ENCODE data around the gene UBL7.

Gene UBL7

DNA sequence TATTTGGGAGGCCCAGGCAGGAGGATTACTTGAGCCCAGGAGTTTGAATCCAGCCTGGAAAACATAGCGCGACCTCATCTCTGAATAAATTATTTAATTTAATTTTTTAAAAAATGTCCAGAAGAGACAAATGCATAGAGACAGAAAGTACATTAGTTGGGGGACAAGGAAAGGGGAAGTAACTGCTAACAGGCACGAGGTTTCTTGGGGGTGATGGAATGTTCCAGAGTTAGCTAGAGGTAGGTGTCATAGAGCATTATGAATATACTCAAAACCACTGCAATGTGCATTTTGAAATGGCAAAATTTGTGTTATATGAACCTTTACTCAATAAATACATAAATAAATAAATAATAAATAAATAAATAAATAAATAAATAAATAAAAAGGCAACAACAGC is 61.9 kb downstream of the UBL7 start:
- H3K27ac ChIP-seq (ENCODE audit: low read length) = no peak overlapping the region
- TF ChIP-seq EZH2phosphoT487 (IDR thresholded peaks at IDR 0.05; ENCODE audit: low read length) (no peak), EZH2 (optimal IDR thresholded peaks at IDR 0.05; ENCODE audit: low read depth, low read length) (no peak)
- TF ChIP-seq, protein P1, sequence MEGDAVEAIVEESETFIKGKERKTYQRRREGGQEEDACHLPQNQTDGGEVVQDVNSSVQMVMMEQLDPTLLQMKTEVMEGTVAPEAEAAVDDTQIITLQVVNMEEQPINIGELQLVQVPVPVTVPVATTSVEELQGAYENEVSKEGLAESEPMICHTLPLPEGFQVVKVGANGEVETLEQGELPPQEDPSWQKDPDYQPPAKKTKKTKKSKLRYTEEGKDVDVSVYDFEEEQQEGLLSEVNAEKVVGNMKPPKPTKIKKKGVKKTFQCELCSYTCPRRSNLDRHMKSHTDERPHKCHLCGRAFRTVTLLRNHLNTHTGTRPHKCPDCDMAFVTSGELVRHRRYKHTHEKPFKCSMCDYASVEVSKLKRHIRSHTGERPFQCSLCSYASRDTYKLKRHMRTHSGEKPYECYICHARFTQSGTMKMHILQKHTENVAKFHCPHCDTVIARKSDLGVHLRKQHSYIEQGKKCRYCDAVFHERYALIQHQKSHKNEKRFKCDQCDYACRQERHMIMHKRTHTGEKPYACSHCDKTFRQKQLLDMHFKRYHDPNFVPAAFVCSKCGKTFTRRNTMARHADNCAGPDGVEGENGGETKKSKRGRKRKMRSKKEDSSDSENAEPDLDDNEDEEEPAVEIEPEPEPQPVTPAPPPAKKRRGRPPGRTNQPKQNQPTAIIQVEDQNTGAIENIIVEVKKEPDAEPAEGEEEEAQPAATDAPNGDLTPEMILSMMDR (IDR thresholded peaks at IDR 0.05; ENCODE audit: low read length) = no peak
- no peak overlapping the region for H3K4me3 ChIP-seq (ENCODE audit: low read length)
- no peaks in the 10 kb centered on the region for H3K9me2 ChIP-seq (replicated peaks; ENCODE audit: insufficient read depth, low read length)
- H3K9ac ChIP-seq (ENCODE audit: low read length) = no peak overlapping the region
- H3K4me2 ChIP-seq (ENCODE audit: low read depth, low read length) = no peak overlapping the region
- H4K20me1 ChIP-seq (ENCODE audit: insufficient read depth, low read length) = no peaks in the 10 kb centered on the region
- H3K27me3 ChIP-seq (replicated peaks; ENCODE audit: insufficient read depth, low read length) = no peaks in the 10 kb centered on the region
- H3K79me2 ChIP-seq (ENCODE audit: low read length) = no peaks in the 10 kb centered on the region
- no peak for DNase-seq
- no peaks in the 10 kb centered on the region for H3K9me3 ChIP-seq (replicated peaks; ENCODE audit: insufficient read depth, low read length)
- no peaks in the 10 kb centered on the region for H3K36me3 ChIP-seq (replicated peaks; ENCODE audit: insufficient read depth, low read length)
- peaks cover 59% of the 10 kb centered on the region for H3K4me1 ChIP-seq (ENCODE audit: low read length)
- H3F3A ChIP-seq (ENCODE audit: insufficient read depth, low read length) = peaks cover 34% of the 10 kb centered on the region
- H2AFZ ChIP-seq (ENCODE audit: low read length) = no peak overlapping the region

DNA sequence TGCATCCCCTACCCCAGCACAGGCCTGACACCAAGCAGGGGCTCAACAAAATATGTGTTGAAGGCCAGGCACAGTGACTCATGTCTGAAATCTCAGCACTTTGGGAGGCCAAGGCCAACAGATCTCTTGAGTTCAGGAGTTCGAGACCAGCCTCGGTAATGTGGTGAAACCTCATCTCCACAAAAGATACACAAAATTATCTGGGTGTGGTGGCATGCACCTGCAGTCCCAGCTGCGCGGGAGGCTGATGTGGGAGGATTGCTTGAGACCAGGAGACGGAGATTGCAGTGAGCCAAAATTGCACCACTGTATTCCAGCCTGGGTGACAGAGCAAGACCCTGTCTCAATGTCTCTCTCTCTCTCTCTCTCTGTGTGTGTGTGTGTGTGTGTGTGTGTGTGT is 62.8 kb downstream of the UBL7 start:
- Histone ChIP-seq H3K36me3 (replicated peaks; ENCODE audit: insufficient read depth, low read length) (no peaks in the 10 kb centered on the region), H3K9me3 (replicated peaks; ENCODE audit: insufficient read depth, low read length) (no peaks in the 10 kb centered on the region), H3K4me3 (ENCODE audit: low read length) (no peak overlapping the region), H3F3A (ENCODE audit: insufficient read depth, low read length) (peaks cover 32% of the 10 kb centered on the region), H3K9me2 (replicated peaks; ENCODE audit: insufficient read depth, low read length) (no peaks in the 10 kb centered on the region), H3K27me3 (replicated peaks; ENCODE audit: insufficient read depth, low read length) (no peaks in the 10 kb centered on the region), H3K79me2 (ENCODE audit: low read length) (no peaks in the 10 kb centered on the region), H3K9ac (ENCODE audit: low read length) (no peak overlapping the region), H3K27ac (ENCODE audit: low read length) (no peak overlapping the region), H4K20me1 (ENCODE audit: insufficient read depth, low read length) (no peaks in the 10 kb centered on the region), H3K4me1 (ENCODE audit: low read length) (peaks cover 52% of the 10 kb centered on the region), H3K4me2 (ENCODE audit: low read depth, low read length) (no peak overlapping the region), H2AFZ (ENCODE audit: low read length) (no peak overlapping the region)
- DNase-seq = no peak
- TF ChIP-seq EZH2 (optimal IDR thresholded peaks at IDR 0.05; ENCODE audit: low read depth, low read length) (no peak), EZH2phosphoT487 (IDR thresholded peaks at IDR 0.05; ENCODE audit: low read length) (no peak)
- TF ChIP-seq, protein P1 (IDR thresholded peaks at IDR 0.05; ENCODE audit: low read length) = no peak

DNA sequence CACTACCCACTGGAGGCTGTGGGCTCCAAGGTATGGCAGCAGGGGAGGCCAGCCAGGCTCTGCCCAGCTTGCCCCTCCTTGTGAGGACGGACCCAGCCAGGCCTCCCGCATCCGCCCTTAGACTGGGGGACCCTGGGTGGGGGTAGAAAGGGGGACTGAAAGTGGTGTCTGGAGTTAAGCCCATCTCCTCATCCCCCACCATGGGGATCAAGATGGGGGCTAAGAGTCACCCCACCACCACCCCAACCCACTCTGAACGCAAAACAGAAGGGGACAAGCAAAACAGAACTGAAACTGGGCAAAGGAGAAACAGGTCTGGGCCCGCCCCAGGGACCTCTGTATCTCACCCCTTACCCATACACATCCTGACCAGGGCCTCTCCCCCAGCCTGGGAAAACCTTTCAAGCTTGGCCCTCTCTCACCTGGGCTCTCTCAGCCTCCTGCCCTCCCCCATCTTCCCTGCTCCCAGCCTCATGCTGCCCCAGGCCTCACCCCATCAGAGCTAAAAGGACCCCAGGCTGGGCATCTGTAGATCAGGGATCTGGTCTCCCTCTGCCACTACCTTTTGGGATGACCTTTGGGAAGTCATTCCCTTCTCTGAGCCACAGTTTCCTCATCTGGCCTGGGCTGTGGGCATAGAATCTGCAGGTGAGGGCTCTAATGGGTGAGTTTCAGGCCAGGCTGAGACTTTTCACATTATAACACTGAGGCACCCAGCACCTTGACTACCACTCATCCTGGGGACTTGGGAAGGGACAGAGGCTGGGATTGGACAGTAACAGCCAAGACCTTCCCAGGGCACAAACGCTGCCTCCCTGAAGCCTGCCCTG is 63.5 kb downstream of the UBL7 start:
- no peaks in the 10 kb centered on the region for H3K27me3 ChIP-seq (replicated peaks; ENCODE audit: insufficient read depth, low read length)
- TF ChIP-seq, protein P1 (IDR thresholded peaks at IDR 0.05; ENCODE audit: low read length) = no peak
- no peak for TF ChIP-seq EZH2 (optimal IDR thresholded peaks at IDR 0.05; ENCODE audit: low read depth, low read length)
- TF ChIP-seq EZH2phosphoT487 (IDR thresholded peaks at IDR 0.05; ENCODE audit: low read length) = no peak
- H3K79me2 ChIP-seq (ENCODE audit: low read length) = no peaks in the 10 kb centered on the region

More for the DNA sequence above, 63.5 kb downstream of the UBL7 start:
- Histone ChIP-seq H2AFZ (ENCODE audit: low read length) (no peak overlapping the region), H3K4me2 (ENCODE audit: low read depth, low read length) (no peak overlapping the region), H3K36me3 (replicated peaks; ENCODE audit: insufficient read depth, low read length) (no peaks in the 10 kb centered on the region), H3F3A (ENCODE audit: insufficient read depth, low read length) (peaks cover 24% of the 10 kb centered on the region), H3K27ac (ENCODE audit: low read length) (no peak overlapping the region), H3K9me3 (replicated peaks; ENCODE audit: insufficient read depth, low read length) (no peaks in the 10 kb centered on the region), H4K20me1 (ENCODE audit: insufficient read depth, low read length) (no peaks in the 10 kb centered on the region), H3K4me3 (ENCODE audit: low read length) (no peak overlapping the region), H3K4me1 (ENCODE audit: low read length) (peaks cover 45% of the 10 kb centered on the region), H3K9ac (ENCODE audit: low read length) (no peak overlapping the region), H3K9me2 (replicated peaks; ENCODE audit: insufficient read depth, low read length) (no peaks in the 10 kb centered on the region)
- no peak for DNase-seq

Data from MM.1S (cell line).